ENCODE measurements around the gene TMEM238. TPM values are rescaled to one million over a fixed set of nuclear protein-coding genes. Genes with fewer than 3 reads are reported as not detected.

Gene TMEM238
- total and polyA plus RNA-seq, 9 donors: 0.10 to 31.2 (median 2.5) TPM; not detected in 1

GRCh38 chr19:55376241-55376933, 7.7 kb downstream of the TMEM238 start, which contains the start of gene TMEM190:
Gene TMEM190 (plus strand): TSS chr19:55376826. CDS start chr19:55376854, 28 bp downstream.
- intact Hi-C loops (cut with DNase I): loop anchor here in 2 of 4 donors (10.0 kb wide), 2 partner anchors 92 to 232 kb away; partner anchors contain the start of genes BRSK1 (in 1 of the 2), HSPBP1 (in 1 of the 2) and TNNT1 (in 1 of the 2)
- Histone ChIP-seq H3K27me3 (no peaks in the 10 kb centered on the region), H3K4me1 (ENCODE audit: insufficient read depth) (no peaks in the 10 kb centered on the region), H3K27ac (no peak within 1 kb of the TSS), H3K9me3 (no peaks in the 10 kb centered on the region), H3K4me3 (no peak within 1 kb of the TSS), H3K36me3 (no peaks in the 10 kb centered on the region)
- TF ChIP-seq EP300 (IDR thresholded peaks at IDR 0.05): no peak
- TF ChIP-seq CTCF (IDR thresholded peaks at IDR 0.05): no peak
- no peak for DNase-seq
- 78 to 83% (median 82%) methylated on average over 21 of the region's 21 CpGs for WGBS, 3 donors

GRCh38 chr19:55373993-55374757, 9.9 kb downstream of the TMEM238 start:
- no peak for TF ChIP-seq POLR2A (IDR thresholded peaks at IDR 0.05)
- TF ChIP-seq EP300 (IDR thresholded peaks at IDR 0.05): no peak
- no peak for TF ChIP-seq CTCF (IDR thresholded peaks at IDR 0.05)
- H3K27ac ChIP-seq: no peak overlapping the region
- H3K4me3 ChIP-seq: no peak overlapping the region
- H3K27me3 ChIP-seq: no peaks in the 10 kb centered on the region
- H3K9me3 ChIP-seq: no peaks in the 10 kb centered on the region
- no peaks in the 10 kb centered on the region for H3K36me3 ChIP-seq
- 11 to 34% (median 15%) methylated on average over 10 to 31 of the region's 31 CpGs for WGBS, 3 donors
- no peaks in the 10 kb centered on the region for H3K4me1 ChIP-seq (ENCODE audit: insufficient read depth)
- no peak for DNase-seq
- intact Hi-C loops (cut with DNase I): loop anchor here in 2 of 4 donors (10.0 kb wide), 2 partner anchors 89 to 229 kb away; partner anchors contain the start of genes BRSK1 (in 1 of the 2), HSPBP1 (in 1 of the 2) and TNNT1 (in 1 of the 2)

GRCh38 chr19:55373306-55373992, 10.6 kb downstream of the TMEM238 start:
- no peak overlapping the region for H3K27ac ChIP-seq
- H3K4me1 ChIP-seq (ENCODE audit: insufficient read depth): no peaks in the 10 kb centered on the region
- no peak for DNase-seq
- no peak overlapping the region for H3K4me3 ChIP-seq
- H3K27me3 ChIP-seq: peaks cover under 1% of the 10 kb centered on the region
- intact Hi-C loops (cut with DNase I): loop anchor here in 2 of 4 donors (10.0 kb wide), 2 partner anchors 89 to 229 kb away; partner anchors contain the start of genes BRSK1 (in 1 of the 2), HSPBP1 (in 1 of the 2) and TNNT1 (in 1 of the 2)
- TF ChIP-seq POLR2A (IDR thresholded peaks at IDR 0.05) (no peak), EP300 (IDR thresholded peaks at IDR 0.05) (no peak), CTCF (IDR thresholded peaks at IDR 0.05) (no peak)
- no peaks in the 10 kb centered on the region for H3K9me3 ChIP-seq
- 61 to 83% (median 75%) methylated on average over 6 to 9 of the region's 9 CpGs for WGBS, 3 donors
- no peaks in the 10 kb centered on the region for H3K36me3 ChIP-seq
